Measurements from ENCODE around the gene ENPP1.

The ENPP1 gene

GRCh38 chr6:131917763-131918649, 110.2 kb downstream of the ENPP1 start:
- DNase-seq = no peak

- DNase-seq = no peak
Observed at GRCh38 chr6:131918650-131919355, 111.0 kb downstream of the ENPP1 start.

GRCh38 chr6:131920656-131921055, 112.8 kb downstream of the ENPP1 start:
- no peak for DNase-seq

GRCh38 chr6:131923356-131923755, 115.5 kb downstream of the ENPP1 start:
- peak; percentile 45 for DNase-seq

- DNase-seq = peak; percentile 61
Observed at GRCh38 chr6:131924881-131925474, 117.2 kb downstream of the ENPP1 start.

- no peak for DNase-seq
Observed at GRCh38 chr6:131929264-131929663, 121.4 kb downstream of the ENPP1 start.

- no peak for DNase-seq
Observed at GRCh38 chr6:131929976-131930375, 122.2 kb downstream of the ENPP1 start.

- DNase-seq = peak; percentile 28
Observed at GRCh38 chr6:131931063-131931750, 123.4 kb downstream of the ENPP1 start.

- no peak for DNase-seq
Observed at GRCh38 chr6:131936156-131936555, 128.3 kb downstream of the ENPP1 start.

GRCh38 chr6:131937226-131937625, 129.4 kb downstream of the ENPP1 start:
- no peak for DNase-seq

GRCh38 chr6:131937703-131938631, 130.1 kb downstream of the ENPP1 start:
- peak; percentile 83 for DNase-seq
